NCI-H1436 (cell line): ENCODE data around the gene ZFYVE21.
A peak's percentile ranks its signal among the peaks of the same experiment; 100 is the strongest.
"Not testable (repeated sequence)": the region's sequence is repeated elsewhere in the genome, so short reads cannot be mapped to it uniquely, and the experiment has no call there.

Source experiments
- DNase-seq: peaks from one replicate; lab custom pipeline; 2025; lab: John Stamatoyannopoulos, UW

ZFYVE21 gene

GRCh38 chr14:103715052-103716000, at the start of gene ZFYVE21, which contains the start of gene XRCC3:
Gene ZFYVE21 (plus strand): TSS chr14:103715810. CDS start chr14:103715842, 32 bp downstream.
Gene XRCC3 (minus strand): TSS chr14:103715451. CDS start chr14:103711087, 4,364 bp downstream.
- peak; percentile 99 for DNase-seq

GRCh38 chr14:103667671-103668070, 47.9 kb upstream of the ZFYVE21 start:
- DNase-seq, result no peak

GRCh38 chr14:103668117-103668516, 47.5 kb upstream of the ZFYVE21 start:
- no peak for DNase-seq

- DNase-seq, result no peak
Measured at GRCh38 chr14:103669370-103669769, 46.2 kb upstream of the ZFYVE21 start.

GRCh38 chr14:103671911-103672310, 43.7 kb upstream of the ZFYVE21 start:
- DNase-seq, result no peak

GRCh38 chr14:103675957-103676356, 39.7 kb upstream of the ZFYVE21 start:
- no peak for DNase-seq

- DNase-seq, result no peak
Measured at GRCh38 chr14:103676881-103677675, 38.5 kb upstream of the ZFYVE21 start.

- DNase-seq, result no peak
Measured at GRCh38 chr14:103679351-103679750, 36.3 kb upstream of the ZFYVE21 start.

GRCh38 chr14:103680491-103681231, 34.9 kb upstream of the ZFYVE21 start:
- DNase-seq, result no peak

- DNase-seq, result no peak
Measured at GRCh38 chr14:103683139-103683538, 32.5 kb upstream of the ZFYVE21 start.

GRCh38 chr14:103684471-103684870, 31.1 kb upstream of the ZFYVE21 start:
- no peak for DNase-seq

GRCh38 chr14:103684871-103685270, 30.7 kb upstream of the ZFYVE21 start:
- no peak for DNase-seq

- DNase-seq, result no peak
Measured at GRCh38 chr14:103685276-103686211, 30.1 kb upstream of the ZFYVE21 start.

- no peak for DNase-seq
Measured at GRCh38 chr14:103686831-103687485, 28.7 kb upstream of the ZFYVE21 start.

GRCh38 chr14:103687712-103688111, 27.9 kb upstream of the ZFYVE21 start:
- DNase-seq, result no peak

GRCh38 chr14:103688441-103688840, 27.2 kb upstream of the ZFYVE21 start:
- DNase-seq, result no peak

- no peak for DNase-seq
Measured at GRCh38 chr14:103688906-103689902, 26.4 kb upstream of the ZFYVE21 start.

- DNase-seq, result no peak
Measured at GRCh38 chr14:103690332-103690731, 25.3 kb upstream of the ZFYVE21 start.

- not testable (repeated sequence) for DNase-seq
Measured at GRCh38 chr14:103691655-103692054, 24.0 kb upstream of the ZFYVE21 start.
